HG03521 (cell line): ENCODE data around the gene RNF14.

Experiments used
- ATAC-seq: cut with Tn5 transposase; IDR thresholded peaks from one replicate; pipeline ENCODE4 v1.9.1; 2021; ENCODE audit warnings: mild to moderate bottlenecking, moderate library complexity; ENCODE audit not compliant: unreplicated experiment

RNF14 gene

GRCh38 chr5:141973871-141974595, 5.1 kb downstream of the RNF14 start:
- ATAC-seq: no peak

GRCh38 chr5:141976176-141976575, 7.3 kb downstream of the RNF14 start:
- ATAC-seq: no peak

- no peak for ATAC-seq
Observed at GRCh38 chr5:141978389-141978788, 9.5 kb downstream of the RNF14 start.

- no peak for ATAC-seq
Observed at GRCh38 chr5:141982626-141983025, 13.7 kb downstream of the RNF14 start.

GRCh38 chr5:141986072-141986471, 17.2 kb downstream of the RNF14 start:
- ATAC-seq: no peak

GRCh38 chr5:141989720-141990119, 20.8 kb downstream of the RNF14 start:
- no peak for ATAC-seq

- no peak for ATAC-seq
Observed at GRCh38 chr5:141992349-141992963, 23.6 kb downstream of the RNF14 start.

GRCh38 chr5:141994511-141995136, 25.7 kb downstream of the RNF14 start:
- no peak for ATAC-seq

- ATAC-seq: no peak
Observed at GRCh38 chr5:141995656-141996055, 26.8 kb downstream of the RNF14 start.

GRCh38 chr5:141997358-141997960, 28.6 kb downstream of the RNF14 start:
- ATAC-seq: no peak

GRCh38 chr5:142000173-142000572, 31.3 kb downstream of the RNF14 start:
- no peak for ATAC-seq

GRCh38 chr5:142000704-142001484, 32.0 kb downstream of the RNF14 start:
- ATAC-seq: no peak

- ATAC-seq: no peak
Observed at GRCh38 chr5:142003266-142003800, 34.4 kb downstream of the RNF14 start.

- no peak for ATAC-seq
Observed at GRCh38 chr5:142006363-142007236, 37.7 kb downstream of the RNF14 start.

- ATAC-seq: no peak
Observed at GRCh38 chr5:142007237-142007544, 38.3 kb downstream of the RNF14 start.

- ATAC-seq: no peak
Observed at GRCh38 chr5:142008813-142009212, 39.9 kb downstream of the RNF14 start.

GRCh38 chr5:142009886-142010285, 41.0 kb downstream of the RNF14 start:
- no peak for ATAC-seq

GRCh38 chr5:142011572-142012185, 42.8 kb downstream of the RNF14 start:
- ATAC-seq: no peak

GRCh38 chr5:142012186-142012785, 43.4 kb downstream of the RNF14 start:
- no peak for ATAC-seq
